Measurements from ENCODE around the gene PRLHR.

Gene PRLHR

DNA sequence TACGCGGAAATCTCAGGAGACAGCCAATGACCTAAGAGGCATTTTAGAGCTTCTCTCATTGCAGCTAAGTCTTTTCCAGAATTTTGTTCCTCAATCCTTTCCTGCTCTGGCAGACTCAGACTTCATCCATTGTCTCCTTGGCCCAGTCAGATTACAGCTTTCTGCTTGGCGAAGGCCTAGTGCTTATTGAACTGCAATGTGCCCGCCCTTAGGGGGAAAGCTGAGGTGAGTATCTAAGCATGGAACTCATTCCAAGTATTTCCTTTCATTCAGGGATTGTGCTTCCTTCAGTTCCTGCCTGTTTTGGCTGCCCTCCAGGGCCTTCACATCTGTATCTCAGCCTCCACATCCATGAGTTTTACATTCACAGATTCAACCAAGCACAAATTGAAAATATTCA, 37.5 kb downstream of the PRLHR start:
- no peak for DNase-seq

- DNase-seq: no peak
Measured at GRCh38 chr10:118551535-118552100, 43.8 kb downstream of the PRLHR start.

GRCh38 chr10:118547282-118547681, 48.2 kb downstream of the PRLHR start:
- no peak for DNase-seq

DNA sequence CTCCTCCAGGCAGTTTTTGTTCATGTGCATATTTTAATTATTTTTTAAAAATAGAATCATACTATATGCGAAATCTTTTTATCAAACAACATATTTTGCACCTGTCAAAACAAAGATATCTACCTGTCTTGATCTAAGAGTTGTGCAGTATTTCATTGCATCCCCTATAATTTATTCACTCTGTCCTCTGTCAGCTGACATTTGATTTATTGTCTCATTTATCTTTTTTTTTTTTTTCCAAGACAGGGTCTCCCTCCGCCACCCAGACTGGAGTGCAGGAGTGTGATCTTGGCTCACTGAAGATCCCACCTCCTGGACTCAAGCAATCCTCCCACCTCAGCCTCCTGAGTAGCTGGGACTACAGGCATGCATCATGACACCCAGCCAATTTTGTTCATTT, 49.0 kb downstream of the PRLHR start:
- DNase-seq: no peak

DNA sequence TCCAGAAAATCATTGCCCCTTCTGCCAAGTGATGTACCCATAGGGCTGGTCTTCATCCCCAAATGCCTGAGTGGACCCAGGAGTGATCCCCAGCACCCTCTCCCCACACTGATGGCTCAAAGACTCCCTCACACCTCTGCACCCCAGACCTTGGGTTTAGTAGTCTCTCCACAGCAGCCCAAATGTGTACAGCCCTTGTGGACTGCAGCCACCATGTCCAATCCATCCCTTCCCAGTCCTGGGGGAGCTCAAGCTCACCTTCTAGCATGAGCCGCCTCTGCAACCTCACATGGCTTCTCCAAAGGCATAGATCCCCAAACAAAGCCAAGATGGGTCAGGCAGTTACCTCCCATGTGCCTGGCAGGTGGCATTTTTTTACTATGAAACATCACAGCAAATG, 50.1 kb downstream of the PRLHR start:
- DNase-seq: no peak

DNA sequence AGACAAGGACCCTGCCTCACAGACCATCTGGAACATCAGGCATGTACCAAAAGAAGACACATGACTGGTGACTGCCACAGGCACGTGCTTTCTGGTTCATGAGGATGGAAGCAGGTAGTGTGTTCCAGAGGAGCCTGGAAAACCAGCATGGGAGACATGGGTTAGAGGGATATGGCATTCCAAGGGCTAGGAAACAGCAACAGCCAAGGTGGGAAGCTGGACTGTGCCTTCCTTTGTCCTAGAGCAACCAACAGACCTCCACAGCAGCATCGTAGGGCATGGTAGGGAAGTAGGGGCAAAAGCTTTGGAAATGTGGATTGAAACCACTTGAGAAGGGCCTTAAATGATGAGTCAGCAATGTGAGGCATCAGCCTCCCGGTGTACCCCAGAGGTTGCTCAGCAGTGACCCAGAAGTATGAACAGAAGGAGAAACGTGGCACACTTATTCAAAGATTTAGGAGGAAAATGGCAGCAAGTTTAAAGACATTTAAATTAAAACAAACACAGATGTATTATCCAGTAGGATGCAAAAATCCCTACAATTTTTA, 51.0 kb downstream of the PRLHR start:
- DNase-seq: no peak

- peak; percentile 23 for DNase-seq
Measured at GRCh38 chr10:118543714-118544400, 51.6 kb downstream of the PRLHR start.

GRCh38 chr10:118542745-118543144, 52.7 kb downstream of the PRLHR start:
- DNase-seq: no peak

DNA sequence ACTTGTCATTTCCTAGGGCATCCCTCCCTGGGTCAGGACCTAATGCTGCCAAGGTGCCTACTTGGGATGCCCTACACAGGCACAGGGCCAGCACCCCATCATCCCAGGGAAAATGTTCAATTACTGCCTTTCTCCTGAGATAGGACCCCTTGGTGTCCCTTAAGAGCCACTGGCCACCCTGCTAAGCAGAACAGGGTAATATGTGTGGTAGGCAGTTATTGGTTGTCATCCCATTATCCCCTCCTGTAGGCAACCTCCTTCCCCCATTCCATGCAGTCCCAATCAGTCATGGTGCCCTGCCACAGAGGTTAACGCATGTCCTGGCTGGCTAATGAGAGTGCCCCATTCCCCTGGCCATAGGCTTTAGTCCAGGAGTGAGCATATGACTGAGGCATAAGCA, 53.2 kb downstream of the PRLHR start:
- DNase-seq: no peak

GRCh38 chr10:118541718-118542117, 53.7 kb downstream of the PRLHR start:
- no peak for DNase-seq
